PC-9 (cell line): Measurements from ENCODE around the gene SLC25A21.

ENCODE experiments used
- CTCF ChIP-seq: fragments of 200-600 bp; sonication (generic); conservative IDR thresholded peaks from 2 replicates; pipeline ENCODE4 v1.6.1; 2017; ENCODE audit warnings: mixed run types, antibody characterized with exemption, mild to moderate bottlenecking, moderate library complexity
- EZH2 ChIP-seq: fragments of 200-600 bp; sonication (generic); IDR thresholded peaks from 2 replicates; pipeline ENCODE4 v1.8.0; 2017; ENCODE audit warnings: antibody characterized with exemption, low read depth

- TF ChIP-seq CTCF (no peak), EZH2 (no peak)
These were observed 117.5 kb downstream of the SLC25A21 start for GRCh38 chr14:37054869-37055268.
